ENCODE measurements around the gene CCDC122. TPM values are rescaled to one million over a fixed set of nuclear protein-coding genes. Genes with fewer than 3 reads are reported as not detected.
A peak's percentile ranks its signal among the peaks of the same experiment; 100 is the strongest.

CCDC122 gene
- total RNA-seq, 1 experiment from 2014 or later: 5.8 TPM

- Histone ChIP-seq H4K20me1 (ENCODE audit: insufficient read depth) (no peaks in the 10 kb centered on the region), H3K79me2 (ENCODE audit: insufficient read depth, low read length) (no peaks in the 10 kb centered on the region), H3K27me3 (ENCODE audit: insufficient read depth, low read length) (no peaks in the 10 kb centered on the region), H3K9me3 (ENCODE audit: control insufficient read depth in 1 of 2, insufficient read depth in 1 of 2, low read depth in 1 of 2, low read length in 2 of 2) (no peaks in the 10 kb centered on the region), H3K4me1 (ENCODE audit: control insufficient read depth in 1 of 2, insufficient read depth in 2 of 2, low read length in 2 of 2) (peaks cover 2 to 23% of the 10 kb centered on the region in 2 experiments; a peak in 2 of 4 replicates), H3K9me2 (ENCODE audit: insufficient read depth) (no peaks in the 10 kb centered on the region), H3K4me3 (replicated peaks in 1 of 2; ENCODE audit: low read depth in 1 of 2, low read length in 2 of 2) (no peak overlapping the region), H3K9ac (ENCODE audit: low read length) (no peak overlapping the region), H3K4me2 (ENCODE audit: low read length) (peak overlapping the region; percentile 77; the same call in 1 of the 2 replicates), H2AFZ (ENCODE audit: low read depth, low read length, poor library complexity, severe bottlenecking) (no peak overlapping the region), H3K36me3 (ENCODE audit: control insufficient read depth in 1 of 2, insufficient read depth in 2 of 2, low read length in 2 of 2) (no peaks in the 10 kb centered on the region), H3K27ac (ENCODE audit: low read depth, low read length) (no peak overlapping the region)
- intact Hi-C loops (cut with micrococcal nuclease): loop anchor here (5.0 to 10.0 kb wide), 2 partner anchors 575 to 903 kb away; no protein-coding TSS in a partner anchor
- ATAC-seq (no peak), DNase-seq (ENCODE audit: low read depth, low spot score) (no peak)
- CTCF ChIA-PET: no interaction called here
- TF ChIP-seq FOSL1 (IDR thresholded peaks at IDR 0.05; ENCODE audit: low read depth) (no peak), EZH2 (IDR thresholded peaks at IDR 0.05) (no peak), SP1 (IDR thresholded peaks at IDR 0.05; ENCODE audit: low read depth) (no peak), SRF (IDR thresholded peaks at IDR 0.05; ENCODE audit: low read depth) (no peak), SIN3A (IDR thresholded peaks at IDR 0.05; ENCODE audit: low read depth) (no peak), RAD21 (IDR thresholded peaks at IDR 0.05; ENCODE audit: low read depth) (no peak), ATF3 (IDR thresholded peaks at IDR 0.05) (no peak), CEBPB (IDR thresholded peaks at IDR 0.05; ENCODE audit: low read depth) (no peak), ZBTB33 (IDR thresholded peaks at IDR 0.05; ENCODE audit: extremely low read depth, insufficient replicate concordance, low read length) (no peak), EGR1 (IDR thresholded peaks at IDR 0.05; ENCODE audit: low read depth) (no peak), JUND (IDR thresholded peaks at IDR 0.05) (no peak), CTCF (IDR thresholded peaks at IDR 0.05 in 2 of 3, conservative IDR thresholded peaks at IDR 0.05 in 1 of 3; ENCODE audit: borderline replicate concordance in 1 of 3, insufficient read depth in 1 of 3, low read depth in 2 of 3, low read length in 2 of 3) (no peak), MAX (IDR thresholded peaks at IDR 0.05) (no peak), POLR2A (IDR thresholded peaks at IDR 0.05; ENCODE audit: borderline replicate concordance, extremely low read depth, insufficient read depth, insufficient read length) (no peak), POLR2AphosphoS5 (IDR thresholded peaks at IDR 0.05; ENCODE audit: low read depth, low read length) (no peak), EZH2phosphoT487 (IDR thresholded peaks at IDR 0.05; ENCODE audit: borderline replicate concordance) (no peak), ZFX (IDR thresholded peaks at IDR 0.05) (no peak), YY1 (IDR thresholded peaks at IDR 0.05; ENCODE audit: extremely low read depth, insufficient replicate concordance, low read depth, low read length) (no peak)
- RAD21 ChIA-PET (ENCODE audit: low non-redundant PET in 1 of 2, low total read pairs in 2 of 2, uncharacterized antibody in 2 of 2, unreplicated experiment in 2 of 2): no interaction called here
- POLR2A ChIA-PET: no interaction called here
- no TSS peak for BruUV-seq (replicated peaks)
Observed at GRCh38 chr13:43877766-43878165, 1.8 kb downstream of the CCDC122 start.

All from HCT116 (cell line).